KMS-11 (cell line): ENCODE measurements around the gene HLA-C.

ENCODE experiments used
- H2AFZ ChIP-seq: fragments of 200-600 bp; sonication (generic); 2 replicates; pipeline ENCODE4 v1.6.1; 2016; ENCODE audit warnings: antibody characterized with exemption, mixed run types, low read depth
- H3K27ac ChIP-seq: fragments of 200-600 bp; sonication (generic); 2 replicates; pipeline ENCODE4 v1.6.1; 2016; ENCODE audit warnings: mild to moderate bottlenecking, mixed run types
- H3K27me3 ChIP-seq: fragments of 200-600 bp; sonication (generic); 2 replicates; pipeline ENCODE4 v1.6.1; 2017; ENCODE audit warnings: mild to moderate bottlenecking, low read depth, mixed run types, moderate library complexity; ENCODE audit not compliant: insufficient read depth
- H3K36me3 ChIP-seq: fragments of 200-600 bp; sonication (generic); 2 replicates; pipeline ENCODE4 v1.6.1; 2017; ENCODE audit warnings: mild to moderate bottlenecking, mixed run types; ENCODE audit not compliant: insufficient read depth
- H3K4me1 ChIP-seq: fragments of 200-600 bp; sonication (generic); 2 replicates; pipeline ENCODE4 v1.6.1; 2016; ENCODE audit warnings: mild to moderate bottlenecking, low read depth, mixed run types; ENCODE audit not compliant: poor library complexity, severe bottlenecking
- H3K4me2 ChIP-seq: fragments of 200-600 bp; sonication (generic); 2 replicates; pipeline ENCODE4 v1.7.0; 2016; ENCODE audit warnings: mild to moderate bottlenecking, mixed run types
- H3K4me3 ChIP-seq: fragments of 200-600 bp; sonication (generic); IDR thresholded peaks from 2 replicates; pipeline ENCODE4 v1.6.1; 2017; ENCODE audit warnings: low read depth, low read length, mixed read lengths; ENCODE audit not compliant: insufficient read depth
- H3K79me2 ChIP-seq: fragments of 200-600 bp; sonication (generic); 2 replicates; pipeline ENCODE4 v1.6.1; 2016; ENCODE audit warnings: low read depth, mixed run types; ENCODE audit not compliant: insufficient read depth
- H3K9ac ChIP-seq: fragments of 200-600 bp; sonication (generic); 2 replicates; pipeline ENCODE4 v1.6.1; 2016; ENCODE audit warnings: mild to moderate bottlenecking, mixed run types
- H4K20me1 ChIP-seq: fragments of 200-600 bp; sonication (generic); 2 replicates; pipeline ENCODE4 v1.6.1; 2016; ENCODE audit warnings: mild to moderate bottlenecking, mixed run types; ENCODE audit not compliant: insufficient read depth
- CTCF ChIP-seq: fragments of 200-600 bp; sonication (generic); conservative IDR thresholded peaks from 2 replicates; pipeline ENCODE4 v1.6.1; 2017; ENCODE audit warnings: low read depth, mild to moderate bottlenecking, antibody characterized with exemption, low read length, moderate library complexity, mixed read lengths

Gene HLA-C

GRCh38 chr6:31251261-31251660 lies 20.6 kb downstream of the HLA-C start:
- Histone ChIP-seq H3K9ac (no peak overlapping the region), H3K79me2 (no peaks in the 10 kb centered on the region), H4K20me1 (no peaks in the 10 kb centered on the region), H3K4me2 (no peak overlapping the region), H3K4me3 (no peak overlapping the region), H3K27me3 (no peaks in the 10 kb centered on the region), H3K36me3 (no peaks in the 10 kb centered on the region), H3K27ac (no peak overlapping the region), H2AFZ (no peak overlapping the region), H3K4me1 (no peaks in the 10 kb centered on the region)
- TF ChIP-seq CTCF = no peak

DNA sequence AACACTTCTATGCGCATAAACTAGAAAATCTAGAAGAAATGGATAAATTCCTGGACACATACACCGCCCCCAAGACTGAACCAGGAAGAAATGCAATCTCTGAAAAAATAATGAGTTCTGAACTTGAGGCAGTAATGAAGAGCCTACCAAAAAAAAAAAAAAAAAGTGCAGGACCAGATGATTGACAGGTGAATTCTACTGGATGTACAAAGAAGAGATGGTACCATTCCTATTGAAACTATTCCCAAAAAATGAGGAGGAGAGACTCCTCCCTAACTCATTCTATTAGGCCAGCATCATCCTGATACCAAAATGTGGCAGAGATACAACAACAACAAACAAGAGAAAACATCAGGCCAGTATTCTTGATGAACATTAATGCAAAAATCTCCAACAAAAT lies 22.7 kb downstream of the HLA-C start:
- TF ChIP-seq CTCF = no peak
- Histone ChIP-seq H3K9ac (no peak overlapping the region), H4K20me1 (no peaks in the 10 kb centered on the region), H3K4me3 (no peak overlapping the region), H3K27ac (no peak overlapping the region), H3K36me3 (no peaks in the 10 kb centered on the region), H3K27me3 (no peaks in the 10 kb centered on the region), H3K4me1 (no peaks in the 10 kb centered on the region), H2AFZ (no peak overlapping the region), H3K4me2 (no peak overlapping the region), H3K79me2 (no peaks in the 10 kb centered on the region)

DNA sequence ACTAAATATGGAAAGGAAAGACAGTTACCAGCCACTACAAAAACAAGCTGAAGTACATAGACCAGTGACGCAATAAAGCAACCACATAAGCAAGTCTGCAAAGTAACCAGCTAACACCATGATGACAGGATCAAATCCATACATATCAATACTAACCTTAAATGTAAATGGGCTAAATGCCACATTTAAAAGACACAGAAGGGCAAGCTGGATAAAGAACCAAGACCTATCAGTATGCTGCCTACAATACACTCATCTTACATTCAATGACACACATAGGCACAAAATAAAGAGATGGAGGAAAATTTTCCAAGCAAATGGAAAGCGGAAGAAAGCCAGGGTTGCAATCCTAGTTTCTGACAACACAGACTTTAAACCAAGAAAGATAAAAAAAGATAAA lies 24.1 kb downstream of the HLA-C start:
- no peak overlapping the region for H3K4me3 ChIP-seq
- no peaks in the 10 kb centered on the region for H3K79me2 ChIP-seq
- H2AFZ ChIP-seq = no peak overlapping the region
- no peaks in the 10 kb centered on the region for H3K36me3 ChIP-seq
- no peaks in the 10 kb centered on the region for H4K20me1 ChIP-seq
- no peak overlapping the region for H3K27ac ChIP-seq
- no peak for TF ChIP-seq CTCF
- no peak overlapping the region for H3K4me2 ChIP-seq
- H3K27me3 ChIP-seq = no peaks in the 10 kb centered on the region
- H3K4me1 ChIP-seq = no peaks in the 10 kb centered on the region
- no peak overlapping the region for H3K9ac ChIP-seq

DNA sequence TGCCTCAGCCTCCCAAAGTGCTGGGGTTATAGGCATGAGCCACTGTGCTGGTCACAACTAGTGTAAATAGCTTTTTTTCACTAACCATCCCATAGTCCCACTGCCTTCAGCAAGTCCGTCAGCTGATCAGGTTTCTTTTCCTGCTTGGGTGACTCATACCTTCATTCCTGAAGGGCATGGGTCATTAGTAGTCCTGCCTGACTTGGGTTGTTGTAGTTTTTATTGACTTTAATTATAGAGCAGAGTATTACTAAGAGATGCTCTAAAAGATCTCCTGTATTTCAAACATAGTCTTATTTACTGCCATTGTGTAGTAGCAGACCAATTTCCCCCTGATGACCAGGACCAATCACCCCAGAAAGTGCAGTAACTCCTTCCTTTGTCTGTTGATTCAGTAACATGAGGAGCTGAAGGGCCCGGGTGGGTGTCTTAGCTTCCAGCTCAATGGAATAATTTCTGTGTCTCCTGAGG lies 25.8 kb downstream of the HLA-C start:
- H4K20me1 ChIP-seq = no peaks in the 10 kb centered on the region
- H3K4me1 ChIP-seq = no peaks in the 10 kb centered on the region
- H3K4me2 ChIP-seq = no peak overlapping the region
- no peaks in the 10 kb centered on the region for H3K36me3 ChIP-seq
- H3K4me3 ChIP-seq = no peak overlapping the region
- TF ChIP-seq CTCF = no peak
- no peak overlapping the region for H2AFZ ChIP-seq
- H3K27me3 ChIP-seq = no peaks in the 10 kb centered on the region
- no peak overlapping the region for H3K9ac ChIP-seq
- no peak overlapping the region for H3K27ac ChIP-seq
- no peaks in the 10 kb centered on the region for H3K79me2 ChIP-seq
